Measurements from ENCODE around the gene SLC9A3.

Gene SLC9A3

DNA sequence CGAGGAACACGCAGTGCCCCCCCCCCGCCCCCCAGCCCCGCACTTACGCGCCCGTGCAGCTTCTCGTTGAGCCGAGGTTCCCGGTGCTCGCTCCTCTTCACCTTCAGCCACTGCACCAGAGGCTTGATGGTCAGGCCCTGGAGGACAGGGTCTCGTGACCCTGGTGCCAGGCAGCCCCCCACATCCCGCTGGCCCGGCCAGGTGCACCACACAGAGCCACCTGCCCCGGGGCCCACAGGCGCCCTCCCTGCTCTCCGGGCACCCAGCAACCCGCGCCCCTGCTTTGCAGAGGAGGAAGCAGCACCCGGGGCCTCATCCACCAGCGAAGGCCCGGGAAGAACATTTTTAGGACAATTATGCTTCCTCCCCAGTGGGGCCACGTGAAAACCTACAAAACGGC lies 42.2 kb downstream of the SLC9A3 start:
- in situ Hi-C loops (cut with HindIII; ENCODE audit: low sequenced_read_pairs), result no loop called here
- no peak overlapping the region for H3K4me3 ChIP-seq (ENCODE audit: low read depth, low read length)
- TF ChIP-seq, protein P1, sequence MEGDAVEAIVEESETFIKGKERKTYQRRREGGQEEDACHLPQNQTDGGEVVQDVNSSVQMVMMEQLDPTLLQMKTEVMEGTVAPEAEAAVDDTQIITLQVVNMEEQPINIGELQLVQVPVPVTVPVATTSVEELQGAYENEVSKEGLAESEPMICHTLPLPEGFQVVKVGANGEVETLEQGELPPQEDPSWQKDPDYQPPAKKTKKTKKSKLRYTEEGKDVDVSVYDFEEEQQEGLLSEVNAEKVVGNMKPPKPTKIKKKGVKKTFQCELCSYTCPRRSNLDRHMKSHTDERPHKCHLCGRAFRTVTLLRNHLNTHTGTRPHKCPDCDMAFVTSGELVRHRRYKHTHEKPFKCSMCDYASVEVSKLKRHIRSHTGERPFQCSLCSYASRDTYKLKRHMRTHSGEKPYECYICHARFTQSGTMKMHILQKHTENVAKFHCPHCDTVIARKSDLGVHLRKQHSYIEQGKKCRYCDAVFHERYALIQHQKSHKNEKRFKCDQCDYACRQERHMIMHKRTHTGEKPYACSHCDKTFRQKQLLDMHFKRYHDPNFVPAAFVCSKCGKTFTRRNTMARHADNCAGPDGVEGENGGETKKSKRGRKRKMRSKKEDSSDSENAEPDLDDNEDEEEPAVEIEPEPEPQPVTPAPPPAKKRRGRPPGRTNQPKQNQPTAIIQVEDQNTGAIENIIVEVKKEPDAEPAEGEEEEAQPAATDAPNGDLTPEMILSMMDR (IDR thresholded peaks at IDR 0.05; ENCODE audit: low read depth, low read length), result no peak
- DNase-seq (ENCODE audit: low read depth, low spot score), result no peak

DNA sequence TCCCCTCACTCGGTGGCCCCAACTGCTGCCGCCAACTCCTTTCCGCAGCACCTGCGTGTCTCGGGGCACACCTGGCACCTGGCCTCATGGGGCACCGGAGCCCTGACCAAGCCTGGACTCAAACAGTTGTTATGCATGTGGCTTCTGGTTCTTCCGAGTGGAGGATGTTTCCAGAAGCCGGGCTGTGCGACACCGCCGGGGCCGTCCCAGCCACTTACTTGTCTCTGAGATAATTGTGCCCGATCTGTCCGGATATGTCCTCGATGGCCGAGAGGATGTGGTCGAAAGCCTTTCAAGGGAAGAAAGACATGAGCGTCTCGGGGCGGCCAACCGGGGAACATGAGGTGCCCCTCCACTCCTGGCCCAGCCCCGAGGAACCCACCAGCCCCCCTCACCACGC lies 42.9 kb downstream of the SLC9A3 start:
- in situ Hi-C loops (cut with HindIII; ENCODE audit: low sequenced_read_pairs), result no loop called here
- no peak for DNase-seq (ENCODE audit: low read depth, low spot score)

GRCh38 chr5:479566-480319 lies 44.5 kb downstream of the SLC9A3 start:
- TF ChIP-seq, protein P1 (IDR thresholded peaks at IDR 0.05; ENCODE audit: low read depth, low read length), result no peak
- no peak overlapping the region for H3K4me3 ChIP-seq (ENCODE audit: low read depth, low read length)
- in situ Hi-C loops (cut with HindIII; ENCODE audit: low sequenced_read_pairs), result no loop called here

More for the DNA sequence above, 42.9 kb downstream of the SLC9A3 start:
- TF ChIP-seq, protein P1 (IDR thresholded peaks at IDR 0.05; ENCODE audit: low read depth, low read length), result no peak
- no peak overlapping the region for H3K4me3 ChIP-seq (ENCODE audit: low read depth, low read length)

DNA sequence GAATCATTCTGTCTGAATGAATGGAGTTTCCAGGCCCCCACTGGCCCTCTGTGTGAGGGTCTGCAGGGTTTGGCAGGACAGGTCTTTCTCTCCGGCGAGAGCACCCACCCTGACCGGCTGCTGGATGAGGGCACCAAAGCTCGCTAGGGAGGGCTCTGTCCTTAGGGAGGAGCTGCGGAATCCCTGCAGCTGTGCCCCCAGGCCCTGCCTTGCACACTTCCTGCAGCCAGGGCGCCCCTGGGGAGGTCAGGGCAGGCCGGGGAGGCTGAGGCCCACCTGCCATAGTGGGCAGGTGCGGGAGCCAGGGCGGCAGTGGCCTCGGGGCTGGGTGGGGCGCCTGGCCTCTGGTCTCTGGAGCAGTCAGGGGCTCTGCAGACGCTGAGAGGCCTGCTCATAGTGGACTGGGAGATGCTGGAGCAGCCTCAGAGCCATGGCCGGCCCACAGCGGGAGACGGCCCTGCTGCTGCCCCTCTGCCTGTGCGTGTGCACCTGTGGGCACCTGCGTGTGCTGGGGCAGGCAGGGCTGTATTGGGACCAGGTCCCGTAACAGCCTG lies 45.2 kb downstream of the SLC9A3 start:
- no peak overlapping the region for H3K4me3 ChIP-seq (ENCODE audit: low read depth, low read length)
- no peak for DNase-seq (ENCODE audit: low read depth, low spot score)
- TF ChIP-seq, protein P1 (IDR thresholded peaks at IDR 0.05; ENCODE audit: low read depth, low read length), result no peak
- in situ Hi-C loops (cut with HindIII; ENCODE audit: low sequenced_read_pairs), result no loop called here

More at GRCh38 chr5:479566-480319, 44.5 kb downstream of the SLC9A3 start:
- DNase-seq (ENCODE audit: low read depth, low spot score), result no peak

GRCh38 chr5:478369-478981 lies 45.8 kb downstream of the SLC9A3 start:
- DNase-seq (ENCODE audit: low read depth, low spot score), result no peak
- TF ChIP-seq, protein P1 (IDR thresholded peaks at IDR 0.05; ENCODE audit: low read depth, low read length), result no peak
- no peak overlapping the region for H3K4me3 ChIP-seq (ENCODE audit: low read depth, low read length)
- in situ Hi-C loops (cut with HindIII; ENCODE audit: low sequenced_read_pairs), result no loop called here

DNA sequence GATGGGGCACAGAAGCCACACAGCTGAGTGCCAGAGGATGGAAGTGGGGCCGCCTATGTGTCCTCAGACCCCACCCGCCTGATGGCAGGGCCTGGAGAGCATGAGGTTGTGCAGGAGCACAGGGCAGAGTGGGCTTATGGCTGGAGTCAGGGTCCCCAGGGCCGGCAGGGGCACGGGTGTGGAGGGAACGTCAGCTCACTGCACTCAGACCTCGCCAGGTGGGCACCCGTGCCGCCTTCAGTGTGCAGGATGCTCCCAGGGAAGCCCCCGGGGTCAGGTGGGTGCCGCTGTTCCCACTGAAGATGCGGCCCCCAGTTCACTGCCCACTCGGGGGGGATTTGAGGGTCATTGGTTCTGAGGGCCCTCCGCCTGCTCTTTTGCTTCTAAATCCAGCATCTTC lies 46.4 kb downstream of the SLC9A3 start:
- TF ChIP-seq, protein P1 (IDR thresholded peaks at IDR 0.05; ENCODE audit: low read depth, low read length), result no peak
- in situ Hi-C loops (cut with HindIII; ENCODE audit: low sequenced_read_pairs), result no loop called here
- no peak overlapping the region for H3K4me3 ChIP-seq (ENCODE audit: low read depth, low read length)
- DNase-seq (ENCODE audit: low read depth, low spot score), result no peak
